ENCODE measurements around the gene NOX3.

DNA sequence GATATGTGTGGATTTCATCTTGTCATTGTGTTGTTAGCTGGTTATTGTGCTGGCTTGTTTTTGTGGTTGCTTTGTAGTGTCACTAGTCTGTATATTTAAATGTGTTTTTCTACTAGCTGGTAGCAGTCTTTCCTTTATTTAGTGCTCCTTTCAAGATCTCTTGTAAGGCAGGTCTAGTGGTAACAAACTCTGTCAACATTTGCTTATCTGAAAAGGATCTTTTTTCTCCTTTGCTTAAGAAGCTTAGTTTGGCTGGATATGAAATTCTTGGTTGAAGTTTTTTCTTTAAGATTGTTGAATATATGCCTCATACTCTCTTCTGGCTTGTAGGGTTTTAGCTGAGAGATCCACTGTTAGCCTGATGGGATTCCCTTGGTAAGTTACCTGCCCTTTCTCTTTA is 108.7 kb downstream of the NOX3 start:
- TF ChIP-seq, protein P1, sequence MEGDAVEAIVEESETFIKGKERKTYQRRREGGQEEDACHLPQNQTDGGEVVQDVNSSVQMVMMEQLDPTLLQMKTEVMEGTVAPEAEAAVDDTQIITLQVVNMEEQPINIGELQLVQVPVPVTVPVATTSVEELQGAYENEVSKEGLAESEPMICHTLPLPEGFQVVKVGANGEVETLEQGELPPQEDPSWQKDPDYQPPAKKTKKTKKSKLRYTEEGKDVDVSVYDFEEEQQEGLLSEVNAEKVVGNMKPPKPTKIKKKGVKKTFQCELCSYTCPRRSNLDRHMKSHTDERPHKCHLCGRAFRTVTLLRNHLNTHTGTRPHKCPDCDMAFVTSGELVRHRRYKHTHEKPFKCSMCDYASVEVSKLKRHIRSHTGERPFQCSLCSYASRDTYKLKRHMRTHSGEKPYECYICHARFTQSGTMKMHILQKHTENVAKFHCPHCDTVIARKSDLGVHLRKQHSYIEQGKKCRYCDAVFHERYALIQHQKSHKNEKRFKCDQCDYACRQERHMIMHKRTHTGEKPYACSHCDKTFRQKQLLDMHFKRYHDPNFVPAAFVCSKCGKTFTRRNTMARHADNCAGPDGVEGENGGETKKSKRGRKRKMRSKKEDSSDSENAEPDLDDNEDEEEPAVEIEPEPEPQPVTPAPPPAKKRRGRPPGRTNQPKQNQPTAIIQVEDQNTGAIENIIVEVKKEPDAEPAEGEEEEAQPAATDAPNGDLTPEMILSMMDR (conservative IDR thresholded peaks at IDR 0.05 in 1 of 2, IDR thresholded peaks at IDR 0.05 in 1 of 2; ENCODE audit: extremely low read depth in 1 of 2, insufficient read depth in 1 of 2, low read depth in 1 of 2, low read length in 2 of 2), result no peak
- no peak for TF ChIP-seq EZH2 (IDR thresholded peaks at IDR 0.05; ENCODE audit: borderline replicate concordance, low read length)
